NT2/D1 (cell line): Measurements from ENCODE around the gene IL2RA.

Source experiments
- SUZ12 ChIP-seq: IDR thresholded peaks from 2 replicates; pipeline ENCODE4 v1.6.1; 2011; ENCODE audit not compliant: insufficient read length, insufficient read depth; ENCODE audit errors: extremely low read depth
- YY1 ChIP-seq: IDR thresholded peaks from 2 replicates; pipeline ENCODE4 v1.6.1; 2011; ENCODE audit not compliant: insufficient read length, insufficient read depth
- ZNF274 ChIP-seq: IDR thresholded peaks from 2 replicates; pipeline ENCODE4 v1.6.1; 2011; ENCODE audit warnings: mild to moderate bottlenecking, low read depth, low read length

DNA sequence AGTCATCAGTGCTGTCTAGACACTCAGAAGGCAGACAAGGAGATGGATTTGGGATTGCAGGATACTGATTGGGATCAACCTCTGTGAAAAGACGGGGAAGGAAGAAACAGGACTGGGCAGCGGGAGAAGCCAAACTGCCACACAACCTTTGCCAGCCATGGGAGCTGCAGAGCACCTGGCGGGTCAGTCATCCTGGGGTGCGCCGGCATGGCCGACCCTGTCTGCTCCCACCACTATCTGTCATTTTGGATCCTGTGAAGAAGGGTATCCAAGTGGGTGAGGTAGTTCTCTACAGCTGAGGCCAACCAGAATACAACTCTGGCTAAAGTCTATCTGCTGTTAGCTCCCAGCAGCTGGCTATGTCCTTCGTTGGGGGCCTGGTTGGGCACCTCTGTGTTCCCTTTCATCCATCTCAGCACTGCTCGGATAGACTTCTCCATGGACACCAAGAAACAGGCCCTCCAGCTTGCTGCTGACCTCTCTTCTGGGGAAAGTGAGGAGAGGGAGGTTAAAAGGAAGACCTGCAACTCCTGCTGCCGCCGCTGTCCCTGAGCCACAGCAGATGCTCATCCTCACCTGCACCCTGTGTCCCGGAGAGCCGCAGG lies 15.0 kb upstream of the IL2RA start:
- TF ChIP-seq ZNF274, result no peak
- no peak for TF ChIP-seq SUZ12
- no peak for TF ChIP-seq YY1
